Adrenal gland (tissue), 12 donors: ENCODE data around the gene ARL15. TPM values are rescaled to one million over a fixed set of nuclear protein-coding genes. Genes with fewer than 3 reads are reported as not detected.

ENCODE experiments used
- DNase-seq, 7 donors: peaks; one replicate each; pipeline ENCODE4 v3.0.0-alpha.2; 2019 to 2020
- H3K27ac ChIP-seq, 5 donors: fragments of 200-600 bp; sonication (generic) in 4 of 5; 1 replicate in 3 of 5; 2 replicates in 2 of 5; pipeline versions ENCODE4 v1.5.1 to v1.8.0; 2016 to 2020; ENCODE audit warnings: mild to moderate bottlenecking in 1 of 5
- H3K27me3 ChIP-seq: fragments of 200-600 bp; 2 replicates; pipeline ENCODE4 v1.8.0; 2021
- H3K36me3 ChIP-seq, 2 donors: fragments of 200-600 bp; replicated peaks in 1 of 2; 1 replicate in 1 of 2; 2 replicates in 1 of 2; pipeline versions ENCODE4 v1.5.1 to v1.8.0; 2018 to 2022
- H3K4me1 ChIP-seq, 2 donors: fragments of 200-600 bp; replicated peaks in 1 of 2; 1 replicate in 1 of 2; 2 replicates in 1 of 2; pipeline versions ENCODE4 v1.5.1 to v1.8.0; 2018 to 2021
- H3K4me3 ChIP-seq, 4 donors: fragments of 200-600 bp; sonication (generic) in 3 of 4; one replicate each; pipeline ENCODE4 v1.5.1; 2016 to 2018
- H3K9me3 ChIP-seq, 3 donors: fragments of 200-600 bp; sonication (generic) in 1 of 3; replicated peaks in 1 of 3; 1 replicate in 2 of 3; 2 replicates in 1 of 3; pipeline versions ENCODE4 v1.5.1 to v1.8.0; 2016 to 2021
- POLR2A ChIP-seq, 2 donors: fragments of 450-650 bp; IDR thresholded peaks; one replicate each; pipeline ENCODE4 v1.6.1; 2017; ENCODE audit warnings: antibody characterized with exemption in 2 of 2, mild to moderate bottlenecking in 2 of 2, moderate library complexity in 1 of 2
- WGBS, 4 donors: extraction: QIAGEN DNeasy Blood & Tissue Kit in 2 of 4; methylation state at CpG; one replicate each; pipeline versions ENCODE4 v1.1.5 to v1.1.7; 2013 to 2017; 5-methylcytosine and 5-hydroxymethylcytosine counted together
- intact Hi-C, 2 donors: fragments of 100-400 bp; cut with DNase I; formaldehyde crosslinking; loops; one replicate each; pipeline versions ENCODE4 v1.14.1 to v1.15.0; 2022 to 2023
- polyA plus RNA-seq, 3 donors: library from polyadenylated mRNA; stranded (reverse); fragments of 200-250 nt in 2 of 3; fragments of 350-450 nt in 1 of 3; fragmentation: Illumina TruSeq in 1 of 3; extraction: RNeasy Lipid Tissue Mini Kit (QIAGEN cat#74804) in 1 of 3; gene quantifications; one replicate each; pipeline ENCODE4 v1.2.3, GENCODE V29; 2013 to 2014
- total RNA-seq, 9 donors: library from RNA; depleted of rRNA in 4 of 9; stranded (reverse); fragments of >200 nt in 4 of 9; fragments of 120-200 nt in 1 of 9; fragmentation: NEBNext Ultra II Directional in 1 of 9; extraction: Animal tissue kit (Norgen Biotek cat#: 25700) in 1 of 9; gene quantifications; one replicate each; pipeline versions ENCODE4 v1.1.0 to v1.2.4, GENCODE V29; 2013 to 2023
- TF ChIP-seq, protein P1 (sequence below), 6 experiments: fragments of 450-650 bp in 4 of 6; fragments of 200-600 bp in 2 of 6; sonication (generic) in 1 of 6; IDR thresholded peaks; 1 replicate in 5 of 6; 2 replicates in 1 of 6; pipeline versions ENCODE4 v1.5.1 to v1.8.0; 2016 to 2021; ENCODE audit warnings: antibody characterized with exemption in 6 of 6, mild to moderate bottlenecking in 2 of 6, moderate library complexity in 1 of 6
- donor health status: healthy with polysubstance abuse.
- donor health status: Bipolar disorder and iron deficiency.
- donor health status: DM: yes; HTN: yes; CAD: no.
- donor health status: DM: no; HTN: no; CAD: no.
- donor health status: DM: no; HTN: no; CAD: no.
- donor health status: DM: yes; HTN: yes; CAD: no.

The ARL15 gene
- total and polyA plus RNA-seq, 12 donors = 12.1 to 85.6 (median 38.9) TPM

DNA sequence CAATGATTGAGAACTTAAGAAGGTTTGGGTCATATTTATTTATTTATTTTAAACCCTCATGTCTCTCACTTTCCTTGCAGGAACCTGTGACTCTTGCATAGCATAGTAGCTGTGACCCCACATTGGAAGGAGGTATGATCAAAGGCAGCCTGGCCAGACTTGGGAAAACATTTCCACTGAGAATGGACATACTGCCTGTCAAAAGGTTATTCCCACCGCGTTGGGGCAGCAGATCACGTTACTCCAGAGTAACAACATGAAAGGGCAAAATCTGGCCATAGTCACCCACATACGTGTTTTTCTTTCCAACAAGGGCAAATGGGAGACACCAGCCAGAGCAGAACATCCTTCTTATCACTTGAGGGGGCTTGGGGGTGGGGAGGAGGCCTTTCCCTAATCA is 95.7 kb downstream of the ARL15 start:
- Histone ChIP-seq H3K9me3 (no peaks in the 10 kb centered on the region), H3K4me1 (peaks cover 0 to 7% of the 10 kb centered on the region in 2 donors), H3K27me3 (no peaks in the 10 kb centered on the region), H3K36me3 (no peaks in the 10 kb centered on the region), H3K27ac (no peak overlapping the region), H3K4me3 (no peak overlapping the region)
- WGBS, 4 donors = 87 to 94% (median 89%) methylated on average over 4 of the region's 4 CpGs
- TF ChIP-seq, protein P1, sequence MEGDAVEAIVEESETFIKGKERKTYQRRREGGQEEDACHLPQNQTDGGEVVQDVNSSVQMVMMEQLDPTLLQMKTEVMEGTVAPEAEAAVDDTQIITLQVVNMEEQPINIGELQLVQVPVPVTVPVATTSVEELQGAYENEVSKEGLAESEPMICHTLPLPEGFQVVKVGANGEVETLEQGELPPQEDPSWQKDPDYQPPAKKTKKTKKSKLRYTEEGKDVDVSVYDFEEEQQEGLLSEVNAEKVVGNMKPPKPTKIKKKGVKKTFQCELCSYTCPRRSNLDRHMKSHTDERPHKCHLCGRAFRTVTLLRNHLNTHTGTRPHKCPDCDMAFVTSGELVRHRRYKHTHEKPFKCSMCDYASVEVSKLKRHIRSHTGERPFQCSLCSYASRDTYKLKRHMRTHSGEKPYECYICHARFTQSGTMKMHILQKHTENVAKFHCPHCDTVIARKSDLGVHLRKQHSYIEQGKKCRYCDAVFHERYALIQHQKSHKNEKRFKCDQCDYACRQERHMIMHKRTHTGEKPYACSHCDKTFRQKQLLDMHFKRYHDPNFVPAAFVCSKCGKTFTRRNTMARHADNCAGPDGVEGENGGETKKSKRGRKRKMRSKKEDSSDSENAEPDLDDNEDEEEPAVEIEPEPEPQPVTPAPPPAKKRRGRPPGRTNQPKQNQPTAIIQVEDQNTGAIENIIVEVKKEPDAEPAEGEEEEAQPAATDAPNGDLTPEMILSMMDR (IDR thresholded peaks at IDR 0.05) = no peak
- TF ChIP-seq POLR2A (IDR thresholded peaks at IDR 0.05) = no peak
- no peak for DNase-seq
- intact Hi-C loops = loop anchor here (10.0 kb wide), 2 partner anchors 340 to 730 kb away; partner anchors contain the start of gene FST (in 1 of the 2)

GRCh38 chr5:54212331-54212730 is 98.0 kb downstream of the ARL15 start:
- 83 to 92% (median 87%) methylated on average over 1 of the region's 1 CpG for WGBS, 4 donors

DNA sequence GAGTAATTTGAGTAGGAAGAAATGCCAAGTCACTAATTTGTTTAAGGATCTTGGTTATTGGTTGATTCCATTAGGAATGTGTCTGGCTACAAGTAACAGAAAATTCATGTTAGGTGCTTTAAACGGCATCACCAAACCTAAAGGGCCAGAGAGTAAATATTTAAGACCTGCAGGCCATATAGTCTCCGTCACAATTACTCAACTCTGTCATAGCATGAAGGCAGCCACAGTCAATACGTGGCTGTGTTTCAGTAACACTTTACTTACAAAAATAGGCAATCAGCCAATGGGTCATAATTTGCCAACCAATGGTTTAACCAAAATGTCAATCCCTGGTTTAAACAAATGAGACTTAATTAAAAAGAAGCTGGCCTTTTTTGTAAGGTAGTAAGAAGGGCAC is 98.5 kb downstream of the ARL15 start:
- Histone ChIP-seq H3K27ac (no peak overlapping the region), H3K9me3 (no peaks in the 10 kb centered on the region), H3K36me3 (no peaks in the 10 kb centered on the region), H3K27me3 (no peaks in the 10 kb centered on the region), H3K4me3 (no peak overlapping the region), H3K4me1 (peaks cover 0 to 7% of the 10 kb centered on the region in 2 donors)
- DNase-seq = no peak
- 69 to 88% (median 72%) methylated on average over 3 of the region's 3 CpGs for WGBS, 4 donors
- intact Hi-C loops = loop anchor here (10.0 kb wide), 2 partner anchors 337 to 727 kb away; partner anchors contain the start of gene FST (in 1 of the 2)
- no peak for TF ChIP-seq POLR2A (IDR thresholded peaks at IDR 0.05)
- TF ChIP-seq, protein P1 (IDR thresholded peaks at IDR 0.05) = no peak

More at GRCh38 chr5:54212331-54212730, 98.0 kb downstream of the ARL15 start:
- no peaks in the 10 kb centered on the region for H3K36me3 ChIP-seq
- intact Hi-C loops = loop anchor here (10.0 kb wide), 2 partner anchors 338 to 728 kb away; partner anchors contain the start of gene FST (in 1 of the 2)
- H3K9me3 ChIP-seq = no peaks in the 10 kb centered on the region
- TF ChIP-seq, protein P1 (IDR thresholded peaks at IDR 0.05) = no peak
- no peak for TF ChIP-seq POLR2A (IDR thresholded peaks at IDR 0.05)
- no peak for DNase-seq
- peaks cover 0 to 7% of the 10 kb centered on the region in 2 donors for H3K4me1 ChIP-seq
- H3K4me3 ChIP-seq = no peak overlapping the region
- no peaks in the 10 kb centered on the region for H3K27me3 ChIP-seq
- H3K27ac ChIP-seq = no peak overlapping the region

GRCh38 chr5:54207566-54207965 is 102.8 kb downstream of the ARL15 start:
- WGBS, 4 donors = 98 to 100% (median 100%) methylated on average over 1 of the region's 1 CpG
- no peak overlapping the region for H3K4me3 ChIP-seq
- H3K36me3 ChIP-seq = no peaks in the 10 kb centered on the region
- intact Hi-C loops = no loop called here
- H3K4me1 ChIP-seq = peaks cover 0 to 7% of the 10 kb centered on the region in 2 donors
- no peak for DNase-seq
- no peaks in the 10 kb centered on the region for H3K27me3 ChIP-seq
- no peaks in the 10 kb centered on the region for H3K9me3 ChIP-seq
- TF ChIP-seq POLR2A (IDR thresholded peaks at IDR 0.05) = no peak
- TF ChIP-seq, protein P1 (IDR thresholded peaks at IDR 0.05) = no peak
- H3K27ac ChIP-seq = no peak overlapping the region
